ENCODE data around the gene BNIP5.

Gene BNIP5

GRCh38 chr6:36284359-36284758 lies 52.3 kb downstream of the BNIP5 start:
- no peak overlapping the region for H3K27ac ChIP-seq
- H3K4me3 ChIP-seq (ENCODE audit: low read depth, low read length), result no peak overlapping the region
- no peak for DNase-seq
- H3K36me3 ChIP-seq (replicated peaks), result no peaks in the 10 kb centered on the region
- in situ Hi-C loops (cut with HindIII; ENCODE audit: low pct_ligation_motif_present, low sequenced_read_pairs), result no loop called here
- TF ChIP-seq CTCF (IDR thresholded peaks at IDR 0.05; ENCODE audit: low read depth, low read length, missing control alignments), result no peak
- H3K27me3 ChIP-seq (replicated peaks), result peaks cover 53% of the 10 kb centered on the region

- no peak for DNase-seq
- H3K4me3 ChIP-seq (ENCODE audit: low read depth, low read length), result no peak overlapping the region
- no peaks in the 10 kb centered on the region for H3K36me3 ChIP-seq (replicated peaks)
- in situ Hi-C loops (cut with HindIII; ENCODE audit: low pct_ligation_motif_present, low sequenced_read_pairs), result no loop called here
- no peak for TF ChIP-seq CTCF (IDR thresholded peaks at IDR 0.05; ENCODE audit: low read depth, low read length, missing control alignments)
- H3K27ac ChIP-seq, result no peak overlapping the region
- peaks cover 57% of the 10 kb centered on the region for H3K27me3 ChIP-seq (replicated peaks)
Observed at GRCh38 chr6:36283608-36284007, 53.1 kb downstream of the BNIP5 start.

- no peak for TF ChIP-seq CTCF (IDR thresholded peaks at IDR 0.05; ENCODE audit: low read depth, low read length, missing control alignments)
- H3K36me3 ChIP-seq (replicated peaks), result no peaks in the 10 kb centered on the region
- no peak overlapping the region for H3K27ac ChIP-seq
- in situ Hi-C loops (cut with HindIII; ENCODE audit: low pct_ligation_motif_present, low sequenced_read_pairs), result no loop called here
- no peak overlapping the region for H3K4me3 ChIP-seq (ENCODE audit: low read depth, low read length)
- peaks cover 62% of the 10 kb centered on the region for H3K27me3 ChIP-seq (replicated peaks)
- no peak for DNase-seq
Observed at GRCh38 chr6:36280983-36281382, 55.7 kb downstream of the BNIP5 start.

GRCh38 chr6:36280467-36280866 lies 56.2 kb downstream of the BNIP5 start:
- no peak for DNase-seq
- no peak for TF ChIP-seq CTCF (IDR thresholded peaks at IDR 0.05; ENCODE audit: low read depth, low read length, missing control alignments)
- in situ Hi-C loops (cut with HindIII; ENCODE audit: low pct_ligation_motif_present, low sequenced_read_pairs), result no loop called here
- Histone ChIP-seq H3K27me3 (replicated peaks) (peaks cover 57% of the 10 kb centered on the region), H3K36me3 (replicated peaks) (no peaks in the 10 kb centered on the region), H3K4me3 (ENCODE audit: low read depth, low read length) (no peak overlapping the region), H3K27ac (no peak overlapping the region)

- Histone ChIP-seq H3K27ac (no peak overlapping the region), H3K4me3 (ENCODE audit: low read depth, low read length) (no peak overlapping the region), H3K27me3 (replicated peaks) (peaks cover 41% of the 10 kb centered on the region), H3K36me3 (replicated peaks) (no peaks in the 10 kb centered on the region)
- TF ChIP-seq CTCF (IDR thresholded peaks at IDR 0.05; ENCODE audit: low read depth, low read length, missing control alignments), result no peak
- in situ Hi-C loops (cut with HindIII; ENCODE audit: low pct_ligation_motif_present, low sequenced_read_pairs), result no loop called here
- no peak for DNase-seq
Observed at GRCh38 chr6:36277946-36278470, 58.7 kb downstream of the BNIP5 start.

Measured in brain microvascular endothelial cell (primary cell).